GM10847 (cell line): ENCODE results near the gene USP5.

Experiments
- POLR2A ChIP-seq: IDR thresholded peaks from 2 replicates; pipeline ENCODE4 v1.6.1; 2011; ENCODE audit not compliant: insufficient read length; ENCODE audit errors: extremely low read depth

The USP5 gene

DNA sequence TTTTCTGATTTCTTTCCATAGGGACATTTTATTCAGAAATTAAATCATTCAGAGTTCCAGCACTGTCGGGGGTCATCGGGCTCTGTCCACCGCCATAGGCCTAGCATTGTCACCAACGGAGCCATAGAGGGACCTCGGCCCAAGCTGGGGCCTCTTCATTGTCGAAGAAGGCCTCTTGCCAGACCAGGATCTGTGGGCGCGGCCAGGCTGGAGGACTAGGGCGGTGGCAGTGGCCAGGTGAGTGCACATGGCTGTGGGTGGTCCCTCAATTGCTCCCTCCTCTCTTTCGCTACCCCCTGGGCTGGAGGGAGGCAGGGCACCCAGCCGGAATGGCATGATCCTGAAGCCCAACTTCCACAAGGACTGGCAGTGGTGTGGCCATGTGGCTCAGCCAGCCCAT, 31.7 kb downstream of the USP5 start:
- no peak for TF ChIP-seq POLR2A

DNA sequence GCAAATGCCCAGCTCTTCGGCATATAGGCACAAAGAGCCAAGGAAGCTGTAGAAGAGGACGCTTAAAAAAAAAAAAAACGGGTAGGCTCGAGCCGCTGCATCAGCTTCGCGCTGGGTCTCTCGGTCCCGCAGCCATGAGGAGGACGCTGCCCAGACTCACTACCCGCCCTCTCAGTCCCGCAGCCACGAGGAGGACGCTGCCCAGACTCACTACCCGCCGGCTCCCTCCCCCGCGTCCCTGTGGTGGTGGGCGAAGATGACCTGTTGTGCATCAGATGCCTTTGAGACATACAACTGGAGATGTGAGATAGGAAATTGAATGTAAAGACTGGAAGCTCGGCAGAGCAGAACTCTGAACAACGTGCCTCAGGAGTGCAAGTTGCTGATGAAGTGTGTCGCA, 32.6 kb downstream of the USP5 start:
- no peak for TF ChIP-seq POLR2A

GRCh38 chr12:6887460-6887859, 35.5 kb downstream of the USP5 start:
- no peak for TF ChIP-seq POLR2A

GRCh38 chr12:6888360-6888759, 36.4 kb downstream of the USP5 start:
- no peak for TF ChIP-seq POLR2A

- peak; percentile 65 for TF ChIP-seq POLR2A
Measured at GRCh38 chr12:6890789-6891645, 39.1 kb downstream of the USP5 start.

GRCh38 chr12:6891646-6892001, 39.7 kb downstream of the USP5 start:
- no peak for TF ChIP-seq POLR2A

DNA sequence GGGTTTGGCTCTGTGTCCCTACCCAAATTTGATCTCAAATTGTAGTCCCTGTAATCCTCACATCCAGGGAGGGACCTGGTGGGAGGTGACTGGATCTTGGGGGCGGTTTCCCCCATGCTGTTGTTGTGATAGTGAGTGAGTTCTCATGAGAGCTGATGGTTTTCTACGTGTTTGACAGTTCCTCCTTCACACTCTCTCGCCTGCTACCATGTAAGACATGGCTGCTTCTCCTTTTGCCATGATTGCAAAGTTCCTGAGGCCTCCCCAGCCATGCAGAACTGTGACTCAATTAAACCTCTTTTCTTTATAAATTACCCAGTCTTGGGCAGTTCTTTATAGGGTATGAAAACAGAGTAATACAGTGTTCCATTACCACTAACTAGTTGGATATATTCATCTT, 42.4 kb downstream of the USP5 start:
- TF ChIP-seq POLR2A: no peak

- no peak for TF ChIP-seq POLR2A
Measured at GRCh38 chr12:6896846-6897435, 45.0 kb downstream of the USP5 start.

DNA sequence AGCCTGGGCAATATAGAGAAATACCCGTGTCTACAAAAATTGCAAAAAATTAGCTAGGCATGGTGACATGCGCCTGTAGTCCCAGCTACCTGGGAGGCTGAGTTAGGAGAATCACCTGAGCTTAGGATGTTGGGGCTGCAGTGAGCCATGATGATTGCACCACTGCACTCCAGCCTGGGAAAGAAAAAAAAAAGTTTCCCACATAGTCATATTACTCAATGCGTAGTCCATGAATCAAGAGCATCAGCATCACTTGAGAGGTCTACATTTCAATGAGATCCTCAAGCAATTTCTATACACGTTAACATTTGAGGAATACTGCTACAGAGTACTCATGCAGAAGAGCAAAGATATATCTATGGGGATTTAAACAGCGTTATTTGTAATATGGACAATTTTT, 47.5 kb downstream of the USP5 start:
- no peak for TF ChIP-seq POLR2A

- no peak for TF ChIP-seq POLR2A
Measured at GRCh38 chr12:6899837-6900519, 48.0 kb downstream of the USP5 start.

DNA sequence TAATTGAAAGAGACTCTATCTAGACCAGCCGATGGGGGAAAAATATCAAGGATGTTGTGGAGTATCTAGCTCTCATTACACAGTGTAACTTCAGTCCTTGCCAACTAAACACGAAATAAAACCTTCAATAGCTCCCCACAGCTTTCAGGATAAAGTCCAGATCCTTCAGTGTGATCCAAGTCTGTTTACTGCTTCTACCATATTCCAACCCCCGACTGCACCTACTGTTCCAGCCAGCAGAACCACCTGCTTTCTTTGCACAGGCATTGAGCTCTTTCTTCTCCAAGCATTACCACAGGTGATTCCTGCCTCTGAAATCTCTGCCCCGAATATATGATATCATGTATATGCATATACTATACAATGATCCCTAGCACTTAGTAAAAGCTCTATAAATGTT, 50.5 kb downstream of the USP5 start:
- TF ChIP-seq POLR2A: no peak

DNA sequence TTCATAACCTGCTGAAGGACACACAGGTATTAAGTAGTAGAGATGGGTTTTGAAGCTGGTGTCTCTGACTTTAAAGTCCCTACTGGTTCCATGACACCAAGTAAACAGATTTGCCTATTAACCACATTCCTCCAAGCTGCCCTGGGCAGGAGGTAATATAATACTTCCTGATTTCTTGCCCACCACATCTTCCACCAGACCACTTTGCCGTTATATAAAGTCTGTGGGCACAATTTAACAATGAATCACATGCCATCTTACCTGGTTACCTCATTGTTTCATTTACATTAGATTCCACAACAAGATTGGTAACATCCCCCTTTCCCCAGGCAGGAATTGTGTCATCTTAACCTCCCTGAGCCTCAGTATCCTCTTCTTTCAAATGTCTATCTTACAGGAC, 51.8 kb downstream of the USP5 start:
- no peak for TF ChIP-seq POLR2A

DNA sequence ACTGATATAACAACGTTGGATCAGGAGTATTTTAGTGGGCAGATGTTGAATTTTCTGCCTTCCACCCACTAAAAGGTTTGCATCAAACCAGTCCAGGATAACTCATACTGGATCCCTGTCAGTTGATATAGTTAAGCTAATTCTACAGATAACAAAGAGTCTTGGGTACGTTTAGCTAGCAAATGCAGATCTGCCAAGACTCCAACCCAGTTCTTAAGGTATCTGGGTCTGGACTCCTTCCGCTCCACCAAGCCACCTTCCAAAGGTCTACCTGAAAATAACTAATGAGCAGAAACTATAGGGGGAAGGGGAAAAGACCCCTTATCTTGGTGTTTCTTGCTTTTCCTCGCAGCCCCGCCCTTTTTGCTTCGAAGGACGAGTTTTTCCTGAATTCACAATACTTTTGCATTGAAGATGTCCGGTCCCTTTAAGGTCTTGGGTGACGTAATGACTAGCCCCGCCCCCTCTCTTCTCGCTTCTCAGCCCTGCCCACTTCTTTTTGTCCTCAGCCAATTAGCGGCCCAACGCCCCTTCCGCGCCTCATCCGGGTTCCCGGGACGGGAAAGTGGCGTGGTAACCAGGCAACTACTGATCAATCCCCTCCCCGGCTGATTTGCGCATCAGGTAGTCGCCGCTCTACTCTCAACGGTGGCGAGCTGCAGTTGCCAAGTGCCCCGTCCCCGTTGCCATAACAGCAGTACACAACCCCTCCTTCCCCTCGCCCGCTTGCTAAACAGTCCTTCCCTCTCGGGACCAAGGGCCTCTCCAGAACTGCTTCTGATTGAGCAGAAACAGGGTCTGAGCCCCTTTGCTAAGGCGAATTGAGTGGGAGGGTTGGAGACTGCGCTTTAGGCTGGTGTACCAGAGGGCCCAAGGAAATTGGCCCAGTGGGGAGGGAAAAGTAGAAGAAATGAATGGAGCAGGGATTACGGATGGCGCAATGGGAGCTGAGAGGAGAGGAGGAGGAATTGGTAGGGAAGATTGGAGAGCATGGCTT, 52.6 kb downstream of the USP5 start, which contains the start of gene LRRC23:
LRRC23 (plus strand) TSS at position 543 of the 997 bp plus-strand sequence. CDS start 812 bp downstream, outside the sequence.
- peak; percentile 30 for TF ChIP-seq POLR2A

DNA sequence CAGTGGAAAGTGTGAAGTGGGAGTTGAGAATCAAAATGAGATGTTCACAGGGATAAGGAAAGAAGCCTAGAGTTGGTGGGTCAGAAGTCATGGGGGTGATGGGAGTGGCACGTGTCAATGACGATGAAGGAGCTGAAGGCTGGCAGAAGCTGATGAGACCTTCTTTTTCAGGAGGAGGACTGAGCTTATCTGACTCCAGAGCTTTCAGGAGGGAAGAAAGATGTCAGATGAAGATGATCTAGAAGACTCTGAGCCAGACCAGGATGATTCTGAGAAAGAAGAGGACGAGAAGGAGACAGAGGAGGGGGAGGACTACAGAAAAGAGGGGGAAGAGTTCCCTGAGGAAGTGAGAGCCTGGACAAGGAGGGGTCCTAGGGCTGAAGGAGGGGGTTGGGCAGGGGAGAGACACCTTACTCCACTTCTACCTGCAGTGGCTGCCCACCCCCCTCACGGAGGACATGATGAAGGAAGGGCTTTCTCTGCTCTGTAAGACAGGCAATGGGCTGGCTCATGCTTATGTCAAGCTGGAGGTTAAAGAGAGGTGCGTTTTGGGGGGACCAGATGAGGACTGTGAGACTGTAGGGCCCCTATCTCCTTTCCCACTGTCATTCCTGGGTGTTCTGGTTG, 53.6 kb downstream of the USP5 start:
- no peak for TF ChIP-seq POLR2A

GRCh38 chr12:6909421-6910145, 57.6 kb downstream of the USP5 start:
- TF ChIP-seq POLR2A: no peak
